ENCODE measurements around the gene LRMDA. TPM values are rescaled to one million over a fixed set of nuclear protein-coding genes. Genes with fewer than 3 reads are reported as not detected.

Gene LRMDA
- total and polyA plus RNA-seq, 2 of the 13 experiments (the other 11 are each of a cell fraction or from before 2014, with no cell fraction given), result 13.4 to 22.0 TPM

- no peak for TF ChIP-seq EP300 (IDR thresholded peaks at IDR 0.05; ENCODE audit: low read depth in 2 of 2, low read length in 2 of 2)
- TF ChIP-seq EP300 (CRISPR knock-in tag; IDR thresholded peaks at IDR 0.05; ENCODE audit: borderline replicate concordance), result no peak
- no peak for TF ChIP-seq ZNF256 (CRISPR knock-in tag; conservative IDR thresholded peaks at IDR 0.05)
- TF ChIP-seq ZNF550 (CRISPR knock-in tag; IDR thresholded peaks at IDR 0.05; ENCODE audit: borderline replicate concordance), result no peak
These were observed 34.6 kb downstream of the LRMDA start (continued) for GRCh38 chr10:75466001-75466400.

DNA sequence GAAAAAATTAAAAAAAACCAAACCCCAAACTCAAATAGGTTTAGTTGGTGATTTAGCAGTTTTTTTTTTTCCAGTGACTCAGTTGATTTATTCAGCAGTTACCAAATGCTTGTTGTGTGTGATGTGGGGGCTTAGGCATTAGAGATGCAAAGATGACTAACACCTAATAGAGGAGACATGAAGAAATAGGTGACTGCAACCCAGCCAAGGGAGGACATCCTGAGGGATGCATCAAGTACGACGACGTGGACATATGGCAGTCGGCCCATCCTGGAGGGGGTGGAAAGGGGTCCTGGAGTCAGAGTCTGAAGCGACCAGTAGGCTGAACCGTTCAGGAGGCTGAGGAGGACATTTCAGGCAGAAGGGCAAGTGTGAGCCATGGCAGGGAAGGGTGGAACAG lies 35.5 kb downstream of the LRMDA start:
- peaks cover 4 to 9% of the 10 kb centered on the region in 2 experiments; a peak in 2 of 5 replicates for H3K36me3 ChIP-seq (replicated peaks in 1 of 2; ENCODE audit: control insufficient read depth in 1 of 2, insufficient read depth in 2 of 2, low read length in 2 of 2)
- H3K27ac ChIP-seq (ENCODE audit: extremely low read length, insufficient read depth, low read length), result no peak overlapping the region
- WGBS (ENCODE audit: low lambda C conversion rate), result 96% methylated on average over 6 of the region's 6 CpGs
- TF ChIP-seq, protein P1, sequence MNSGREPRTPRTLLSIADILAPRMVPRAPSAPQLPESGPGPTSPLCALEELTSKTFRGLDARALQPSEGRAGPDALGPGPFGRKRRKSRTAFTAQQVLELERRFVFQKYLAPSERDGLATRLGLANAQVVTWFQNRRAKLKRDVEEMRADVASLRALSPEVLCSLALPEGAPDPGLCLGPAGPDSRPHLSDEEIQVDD (CRISPR knock-in tag; IDR thresholded peaks at IDR 0.05; ENCODE audit: borderline replicate concordance), result no peak
- TF ChIP-seq HNF4A (CRISPR knock-in tag; IDR thresholded peaks at IDR 0.05) (no peak), SCMH1 (CRISPR knock-in tag; IDR thresholded peaks at IDR 0.05; ENCODE audit: borderline replicate concordance) (no peak), SMAD1 (CRISPR knock-in tag; IDR thresholded peaks at IDR 0.05; ENCODE audit: borderline replicate concordance, low read depth) (no peak), ZNF205 (CRISPR knock-in tag; IDR thresholded peaks at IDR 0.05) (no peak), KDM3A (CRISPR knock-in tag; IDR thresholded peaks at IDR 0.05; ENCODE audit: low read depth) (no peak), KDM5B (CRISPR knock-in tag; IDR thresholded peaks at IDR 0.05; ENCODE audit: borderline replicate concordance) (no peak), TRIM24 (CRISPR knock-in tag; IDR thresholded peaks at IDR 0.05) (no peak), THAP11 (CRISPR knock-in tag; IDR thresholded peaks at IDR 0.05) (no peak), RFX5 (IDR thresholded peaks at IDR 0.05; ENCODE audit: low read depth, low read length) (no peak)
- TF ChIP-seq, protein P2, sequence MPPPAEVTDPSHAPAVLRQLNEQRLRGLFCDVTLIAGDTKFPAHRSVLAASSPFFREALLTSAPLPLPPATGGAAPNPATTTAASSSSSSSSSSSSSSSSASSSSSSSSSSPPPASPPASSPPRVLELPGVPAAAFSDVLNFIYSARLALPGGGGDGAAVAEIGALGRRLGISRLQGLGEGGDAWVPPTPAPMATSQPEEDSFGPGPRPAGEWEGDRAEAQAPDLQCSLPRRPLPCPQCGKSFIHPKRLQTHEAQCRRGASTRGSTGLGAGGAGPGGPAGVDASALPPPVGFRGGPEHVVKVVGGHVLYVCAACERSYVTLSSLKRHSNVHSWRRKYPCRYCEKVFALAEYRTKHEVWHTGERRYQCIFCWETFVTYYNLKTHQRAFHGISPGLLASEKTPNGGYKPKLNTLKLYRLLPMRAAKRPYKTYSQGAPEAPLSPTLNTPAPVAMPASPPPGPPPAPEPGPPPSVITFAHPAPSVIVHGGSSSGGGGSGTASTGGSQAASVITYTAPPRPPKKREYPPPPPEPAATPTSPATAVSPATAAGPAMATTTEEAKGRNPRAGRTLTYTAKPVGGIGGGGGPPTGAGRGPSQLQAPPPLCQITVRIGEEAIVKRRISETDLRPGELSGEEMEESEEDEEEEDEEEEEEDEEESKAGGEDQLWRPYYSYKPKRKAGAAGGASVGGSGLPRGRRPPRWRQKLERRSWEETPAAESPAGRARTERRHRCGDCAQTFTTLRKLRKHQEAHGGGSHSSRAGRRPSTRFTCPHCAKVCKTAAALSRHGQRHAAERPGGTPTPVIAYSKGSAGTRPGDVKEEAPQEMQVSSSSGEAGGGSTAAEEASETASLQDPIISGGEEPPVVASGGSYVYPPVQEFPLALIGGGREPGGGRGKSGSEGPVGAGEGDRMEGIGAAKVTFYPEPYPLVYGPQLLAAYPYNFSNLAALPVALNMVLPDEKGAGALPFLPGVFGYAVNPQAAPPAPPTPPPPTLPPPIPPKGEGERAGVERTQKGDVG (CRISPR knock-in tag; IDR thresholded peaks at IDR 0.05; ENCODE audit: borderline replicate concordance), result no peak
- TF ChIP-seq, protein P3, sequence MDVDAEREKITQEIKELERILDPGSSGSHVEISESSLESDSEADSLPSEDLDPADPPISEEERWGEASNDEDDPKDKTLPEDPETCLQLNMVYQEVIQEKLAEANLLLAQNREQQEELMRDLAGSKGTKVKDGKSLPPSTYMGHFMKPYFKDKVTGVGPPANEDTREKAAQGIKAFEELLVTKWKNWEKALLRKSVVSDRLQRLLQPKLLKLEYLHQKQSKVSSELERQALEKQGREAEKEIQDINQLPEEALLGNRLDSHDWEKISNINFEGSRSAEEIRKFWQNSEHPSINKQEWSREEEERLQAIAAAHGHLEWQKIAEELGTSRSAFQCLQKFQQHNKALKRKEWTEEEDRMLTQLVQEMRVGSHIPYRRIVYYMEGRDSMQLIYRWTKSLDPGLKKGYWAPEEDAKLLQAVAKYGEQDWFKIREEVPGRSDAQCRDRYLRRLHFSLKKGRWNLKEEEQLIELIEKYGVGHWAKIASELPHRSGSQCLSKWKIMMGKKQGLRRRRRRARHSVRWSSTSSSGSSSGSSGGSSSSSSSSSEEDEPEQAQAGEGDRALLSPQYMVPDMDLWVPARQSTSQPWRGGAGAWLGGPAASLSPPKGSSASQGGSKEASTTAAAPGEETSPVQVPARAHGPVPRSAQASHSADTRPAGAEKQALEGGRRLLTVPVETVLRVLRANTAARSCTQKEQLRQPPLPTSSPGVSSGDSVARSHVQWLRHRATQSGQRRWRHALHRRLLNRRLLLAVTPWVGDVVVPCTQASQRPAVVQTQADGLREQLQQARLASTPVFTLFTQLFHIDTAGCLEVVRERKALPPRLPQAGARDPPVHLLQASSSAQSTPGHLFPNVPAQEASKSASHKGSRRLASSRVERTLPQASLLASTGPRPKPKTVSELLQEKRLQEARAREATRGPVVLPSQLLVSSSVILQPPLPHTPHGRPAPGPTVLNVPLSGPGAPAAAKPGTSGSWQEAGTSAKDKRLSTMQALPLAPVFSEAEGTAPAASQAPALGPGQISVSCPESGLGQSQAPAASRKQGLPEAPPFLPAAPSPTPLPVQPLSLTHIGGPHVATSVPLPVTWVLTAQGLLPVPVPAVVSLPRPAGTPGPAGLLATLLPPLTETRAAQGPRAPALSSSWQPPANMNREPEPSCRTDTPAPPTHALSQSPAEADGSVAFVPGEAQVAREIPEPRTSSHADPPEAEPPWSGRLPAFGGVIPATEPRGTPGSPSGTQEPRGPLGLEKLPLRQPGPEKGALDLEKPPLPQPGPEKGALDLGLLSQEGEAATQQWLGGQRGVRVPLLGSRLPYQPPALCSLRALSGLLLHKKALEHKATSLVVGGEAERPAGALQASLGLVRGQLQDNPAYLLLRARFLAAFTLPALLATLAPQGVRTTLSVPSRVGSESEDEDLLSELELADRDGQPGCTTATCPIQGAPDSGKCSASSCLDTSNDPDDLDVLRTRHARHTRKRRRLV (CRISPR knock-in tag; IDR thresholded peaks at IDR 0.05), result no peak

More for the DNA sequence above, 35.5 kb downstream of the LRMDA start:
- in situ Hi-C loops (cut with HindIII; ENCODE audit: extremely low pct_ligation_motif_present, low pct_unique_long_range_greater_than_20kb) (no loop called here), intact Hi-C loops (cut with micrococcal nuclease; ENCODE audit: unreplicated experiment) (no loop called here)
- H3K79me2 ChIP-seq (ENCODE audit: insufficient read depth, low read length), result peaks cover 1% of the 10 kb centered on the region
- POLR2A ChIA-PET, result no interaction called here
- 0 out of 2 replicates have a peak, but pooled peaks cover 5% of the 10 kb centered on the region for H3K4me1 ChIP-seq (ENCODE audit: insufficient read depth, low read length)
- H3K9ac ChIP-seq (ENCODE audit: insufficient read depth, low read depth, low read length), result no peak overlapping the region
- H3K4me3 ChIP-seq (replicated peaks in 1 of 3; ENCODE audit: insufficient read depth in 1 of 3, low read depth in 2 of 3, low read length in 3 of 3), result no peak overlapping the region
- H3K27me3 ChIP-seq (ENCODE audit: control insufficient read depth in 1 of 2, insufficient read depth in 2 of 2, low read length in 2 of 2), result no peaks in the 10 kb centered on the region
- BruUV-seq (replicated peaks), result no TSS peak
- no peaks in the 10 kb centered on the region for H4K20me1 ChIP-seq (ENCODE audit: insufficient read depth, low read length)
- no peak for FAIRE-seq
- DNase-seq (ENCODE audit: low spot score), result no peak
- H2AFZ ChIP-seq (ENCODE audit: low read length), result no peak overlapping the region
- H3K9me3 ChIP-seq (ENCODE audit: low read length), result no peaks in the 10 kb centered on the region
- no peak overlapping the region for H3K4me2 ChIP-seq (ENCODE audit: low read depth, low read length)
- ATAC-seq, result no peak
- CTCF ChIA-PET (ENCODE audit: low intra/inter-chr PET ratio, low total read pairs), result no interaction called here

Data from HepG2 (cell line).